Ishikawa (cell line): ENCODE results near the gene TRPV4.

Experiments used
- CEBPB ChIP-seq: IDR thresholded peaks from 2 replicates; pipeline ENCODE4 v1.6.1; 2012
- FOXM1 ChIP-seq: IDR thresholded peaks from 2 replicates; pipeline ENCODE4 v1.6.1; 2012; ENCODE audit warnings: low read depth, borderline replicate concordance
- NFIC ChIP-seq: IDR thresholded peaks from 2 replicates; pipeline ENCODE4 v1.6.1; 2012
- RAD21 ChIP-seq: IDR thresholded peaks from 2 replicates; pipeline ENCODE4 v1.6.1; 2012; ENCODE audit warnings: low read depth
- TCF12 ChIP-seq: IDR thresholded peaks from 2 replicates; pipeline ENCODE4 v1.6.1; 2012; ENCODE audit warnings: low read depth
- TF ChIP-seq, protein P1 (sequence below): IDR thresholded peaks from 2 replicates; pipeline ENCODE4 v1.6.1; 2012

- TF ChIP-seq, protein P1, sequence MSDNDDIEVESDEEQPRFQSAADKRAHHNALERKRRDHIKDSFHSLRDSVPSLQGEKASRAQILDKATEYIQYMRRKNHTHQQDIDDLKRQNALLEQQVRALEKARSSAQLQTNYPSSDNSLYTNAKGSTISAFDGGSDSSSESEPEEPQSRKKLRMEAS, result no peak
- no peak for TF ChIP-seq RAD21
- TF ChIP-seq CEBPB, result no peak
- TF ChIP-seq NFIC, result no peak
- TF ChIP-seq FOXM1, result no peak
- TF ChIP-seq TCF12, result no peak
Measured at GRCh38 chr12:109816870-109817269, 16.3 kb downstream of the TRPV4 start.
